ENCODE data around the gene KLHL17. TPM values are rescaled to one million over a fixed set of nuclear protein-coding genes. Genes with fewer than 3 reads are reported as not detected.

KLHL17 gene
- total and polyA plus RNA-seq, 9 of the 15 experiments (the other 6 are each of a cell fraction or from before 2014, with no cell fraction given), result 0.14 to 84.8 (median 13.0) TPM

- Histone ChIP-seq H3K79me2 (ENCODE audit: control insufficient read depth, insufficient read depth, low read length) (no peaks in the 10 kb centered on the region), H3K9me1 (ENCODE audit: control insufficient read depth, insufficient read depth, low read length) (no peaks in the 10 kb centered on the region), H3K27ac (ENCODE audit: extremely low read depth, low read depth, low read length) (no peak overlapping the region), H3K4me3 (peak overlapping the region; percentile 29), H3K4me1 (replicated peaks in 1 of 2; ENCODE audit: control insufficient read depth in 2 of 2, insufficient read depth in 2 of 2, low read length in 2 of 2) (peaks cover 28 to 96% of the 10 kb centered on the region in 2 experiments), H3K9ac (ENCODE audit: insufficient read depth in 1 of 2, low read depth in 2 of 2, low read length in 2 of 2) (peak overlapping the region in 1 of 2 experiments; percentile 88; a peak in 2 of 4 replicates), H3K27me3 (ENCODE audit: control insufficient read depth in 2 of 2, insufficient read depth in 2 of 2, low read length in 2 of 2) (peaks cover 0 to 2% of the 10 kb centered on the region in 2 experiments; a peak in 1 of 5 replicates), H4K20me1 (replicated peaks; ENCODE audit: control insufficient read depth, insufficient read depth, low read length) (peaks cover 21% of the 10 kb centered on the region; the same call in 1 of the 2 replicates), H3K36me3 (ENCODE audit: control insufficient read depth, insufficient read depth, low read length) (peaks cover 32% of the 10 kb centered on the region; the same call in 2 of the 3 replicates), H2AFZ (ENCODE audit: low read depth, low read length) (peak overlapping the region; percentile 72), H3K9me3 (replicated peaks; ENCODE audit: control insufficient read depth, insufficient read depth, low read depth, low read length) (no peaks in the 10 kb centered on the region), H3K4me2 (ENCODE audit: insufficient read depth, low read length) (no peak overlapping the region)
- in situ Hi-C loops (cut with MboI), result no loop called here
- peak; percentile 73 for ATAC-seq
- intact Hi-C loops (cut with micrococcal nuclease), result no loop called here
- ChIA-PET CTCF (ENCODE audit: low intra/inter-chr PET ratio) (interaction anchor here (0.5 to 0.6 kb wide), 2 partner anchors 17 to 70 kb away, joined by 3 to 4 read pairs; no protein-coding TSS in a partner anchor), POLR2A (interaction anchor here (0.6 to 2.1 kb wide), 12 partner anchors 9 to 145 kb away, joined by 3 to 11 read pairs (median 3); partner anchors contain the start of gene PLEKHN1)
- 2% methylated on average over 57 of the region's 98 CpGs for WGBS (ENCODE audit: insufficient coverage, low coverage, missing lambda C conversion rate)
- FAIRE-seq, result peak; percentile 67
- DNase-seq (ENCODE audit: extremely low read depth in 1 of 4, low spot score in 3 of 4), result peak; percentile 83 to 90 (median 88)
- BruUV-seq (replicated peaks), result no TSS peak
- TF ChIP-seq GMEB1 (CRISPR knock-in tag; IDR thresholded peaks at IDR 0.05), result no peak
- TF ChIP-seq E2F4 (CRISPR knock-in tag; IDR thresholded peaks at IDR 0.05; ENCODE audit: low read depth), result no peak
- TF ChIP-seq IRF1 (CRISPR knock-in tag; IDR thresholded peaks at IDR 0.05; ENCODE audit: borderline replicate concordance), result no peak
- no peak for TF ChIP-seq GTF3C2 (IDR thresholded peaks at IDR 0.05; ENCODE audit: borderline replicate concordance, extremely low read depth, insufficient read length)
- TF ChIP-seq RNF219 (CRISPR knock-in tag; IDR thresholded peaks at IDR 0.05), result no peak
- no peak for TF ChIP-seq ILF3 (IDR thresholded peaks at IDR 0.05; ENCODE audit: borderline replicate concordance)
- no peak for TF ChIP-seq GABPA (tag; conservative IDR thresholded peaks at IDR 0.05; ENCODE audit: low read depth)
- TF ChIP-seq ELF4 (CRISPR knock-in tag; IDR thresholded peaks at IDR 0.05), result no peak
- no peak for TF ChIP-seq JUNB (CRISPR knock-in tag; conservative IDR thresholded peaks at IDR 0.05)
- no peak for TF ChIP-seq ZNF586 (CRISPR knock-in tag; conservative IDR thresholded peaks at IDR 0.05)
- no peak for TF ChIP-seq HDAC8 (tag; IDR thresholded peaks at IDR 0.05)
Observed at GRCh38 chr1:941588-942383, 18.6 kb upstream of the KLHL17 start.
